Measurements from ENCODE around the gene SZT2. TPM values are rescaled to one million over a fixed set of nuclear protein-coding genes. Genes with fewer than 3 reads are reported as not detected.
"Not testable (repeated sequence)": the region's sequence is repeated elsewhere in the genome, so short reads cannot be mapped to it uniquely, and the experiment has no call there.

The SZT2 gene
- total RNA-seq, 2 experiments from 2014 or later = 27.3 to 37.6 TPM

DNA sequence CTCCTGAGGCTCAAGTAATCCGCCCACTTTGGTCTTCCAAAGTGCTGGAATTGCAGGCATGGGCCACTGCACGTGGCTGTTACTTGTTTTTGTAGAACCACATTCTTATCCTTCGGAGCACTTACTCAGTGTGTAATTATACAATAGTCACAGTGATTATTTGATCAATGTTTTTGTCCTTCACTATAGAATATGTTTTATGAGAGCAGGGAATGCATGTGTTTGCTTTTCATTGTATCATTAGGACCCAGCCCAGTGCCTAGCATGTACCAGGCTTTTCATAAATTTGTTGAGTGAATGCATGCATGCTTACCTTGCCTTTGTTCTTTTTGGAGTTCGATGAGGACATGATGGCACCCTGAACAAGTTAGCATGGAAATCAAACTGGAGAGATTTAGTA, 5.8 kb downstream of the SZT2 start:
- H3K36me3 Mint-ChIP-seq = peaks cover 6% of the 10 kb centered on the region
- CTCF ChIA-PET = no interaction called here
- no peak overlapping the region for H3K27ac Mint-ChIP-seq
- DNase-seq = no peak
- H3K9me3 Mint-ChIP-seq = no peaks in the 10 kb centered on the region
- intact Hi-C loops (cut with micrococcal nuclease) = no loop called here
- H3K4me3 Mint-ChIP-seq = no peak overlapping the region
- H3K4me1 Mint-ChIP-seq (ENCODE audit: low read depth) = peaks cover 17% of the 10 kb centered on the region
- POLR2A ChIA-PET = no interaction called here
- H3K27me3 Mint-ChIP-seq = no peaks in the 10 kb centered on the region

DNA sequence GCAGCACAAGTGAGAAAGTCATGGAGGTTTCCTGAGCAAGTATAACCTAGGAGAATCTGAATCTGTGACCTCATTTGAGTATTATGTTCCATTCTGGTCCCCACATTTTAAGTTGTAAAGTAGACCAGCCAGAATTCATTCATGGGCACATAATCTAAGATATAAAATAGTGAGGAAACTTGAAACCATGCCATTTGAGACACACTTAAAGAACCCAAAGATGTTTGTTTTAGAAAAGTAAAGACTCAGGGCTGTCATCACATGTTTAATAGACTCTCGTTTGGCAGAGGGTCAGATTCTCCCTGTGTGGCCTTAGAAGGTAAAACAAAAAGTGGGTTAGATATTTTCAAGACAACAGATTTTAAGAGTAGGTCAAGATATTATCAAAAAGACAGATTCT, 6.4 kb downstream of the SZT2 start:
- Mint-ChIP-seq H3K4me3 (no peak overlapping the region), H3K9me3 (no peaks in the 10 kb centered on the region), H3K4me1 (ENCODE audit: low read depth) (peaks cover 12% of the 10 kb centered on the region), H3K36me3 (peaks cover 6% of the 10 kb centered on the region), H3K27me3 (no peaks in the 10 kb centered on the region), H3K27ac (no peak overlapping the region)
- ChIA-PET CTCF (interaction anchor here (0.7 kb wide), 1 partner anchor 476 kb away, joined by 3 read pairs; no protein-coding TSS in a partner anchor), POLR2A (no interaction called here)
- intact Hi-C loops (cut with micrococcal nuclease) = no loop called here
- no peak for DNase-seq

DNA sequence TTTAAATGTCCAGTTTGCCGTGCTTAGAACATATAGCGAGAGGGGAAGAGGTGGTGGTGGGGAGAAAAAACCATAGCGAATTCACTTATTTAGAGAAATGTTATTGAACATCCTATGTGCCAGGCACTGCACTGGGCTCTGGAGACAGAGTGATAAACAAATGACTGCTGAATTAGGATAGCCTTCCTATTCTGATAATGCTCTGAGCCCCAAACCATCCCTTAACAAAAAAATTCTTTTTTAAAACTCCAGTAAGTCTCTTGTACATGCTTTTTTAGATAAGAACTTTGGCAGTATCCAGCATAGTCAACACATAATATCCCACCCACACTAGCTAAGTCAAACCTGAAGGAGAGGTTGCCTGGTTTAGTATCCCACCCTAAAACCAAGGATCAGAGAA, 8.5 kb downstream of the SZT2 start:
- Mint-ChIP-seq H3K9me3 (no peaks in the 10 kb centered on the region), H3K4me1 (ENCODE audit: low read depth) (peaks cover 3% of the 10 kb centered on the region), H3K27ac (no peak overlapping the region), H3K27me3 (no peaks in the 10 kb centered on the region), H3K4me3 (no peak overlapping the region), H3K36me3 (peaks cover 7% of the 10 kb centered on the region)
- DNase-seq = no peak
- ChIA-PET CTCF (no interaction called here), POLR2A (no interaction called here)
- intact Hi-C loops (cut with micrococcal nuclease) = no loop called here

DNA sequence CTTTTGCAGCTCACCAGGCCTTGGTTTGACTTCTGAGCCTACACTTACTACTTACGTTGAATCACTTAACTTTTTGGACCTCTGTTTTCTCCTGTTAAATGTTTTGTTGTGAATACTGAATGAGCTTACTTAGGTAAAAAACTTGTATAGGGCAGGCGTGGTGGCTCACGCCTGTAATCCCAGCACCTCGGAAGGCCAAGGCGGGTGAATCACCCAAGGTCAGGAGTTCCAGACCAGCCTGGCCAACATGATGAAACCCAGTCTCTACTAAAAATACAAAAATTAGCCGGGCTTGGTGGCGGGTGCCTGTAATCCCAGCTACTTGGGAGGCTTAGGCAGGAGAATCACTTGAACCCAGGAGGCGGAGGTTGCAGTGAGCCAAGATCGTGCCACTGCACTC, 10.7 kb downstream of the SZT2 start:
- intact Hi-C loops (cut with micrococcal nuclease); H3K27ac Mint-ChIP-seq; POLR2A ChIA-PET; H3K4me3 Mint-ChIP-seq; H3K4me1 Mint-ChIP-seq (ENCODE audit: low read depth); H3K9me3 Mint-ChIP-seq; DNase-seq; CTCF ChIA-PET; H3K27me3 Mint-ChIP-seq: not testable (repeated sequence)
- H3K36me3 Mint-ChIP-seq = peaks cover 20% of the 10 kb centered on the region

DNA sequence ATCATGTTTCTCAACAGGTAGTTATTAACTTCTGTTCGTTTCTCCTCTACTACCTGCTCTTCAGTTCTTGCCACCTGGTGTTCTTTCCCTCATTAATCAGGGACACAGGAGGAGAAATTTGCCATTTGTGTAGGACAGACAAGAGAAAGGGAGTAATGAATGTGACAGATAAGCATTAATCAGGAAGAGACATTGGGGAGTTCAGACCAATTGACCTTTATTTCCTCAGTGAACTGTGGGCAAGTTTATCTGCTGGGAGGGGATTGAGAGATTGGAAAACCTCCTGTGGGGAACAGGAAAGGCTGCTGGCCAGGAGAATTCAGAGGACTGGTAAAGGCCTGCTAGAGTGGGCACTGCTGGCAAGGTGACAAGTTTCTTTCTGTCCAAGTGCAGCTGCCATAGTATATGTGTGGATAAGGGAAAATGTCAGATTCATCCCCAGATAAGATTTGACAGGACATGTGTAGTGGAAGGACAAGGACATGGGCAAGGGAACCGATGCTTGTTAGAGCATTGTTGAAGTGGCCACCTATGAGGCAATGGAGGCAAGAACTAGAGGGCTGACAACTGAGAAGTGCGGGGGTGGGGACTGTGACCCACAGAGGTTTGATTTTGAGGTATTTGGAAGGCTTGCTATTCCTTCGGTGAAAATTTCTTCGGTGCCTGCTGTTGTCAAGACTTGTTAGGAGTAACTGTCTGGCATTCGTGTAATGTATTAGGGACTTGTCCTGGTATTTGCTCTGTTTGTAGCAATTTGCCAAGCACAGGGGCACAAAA, 12.6 kb downstream of the SZT2 start:
- H3K27me3 Mint-ChIP-seq = no peaks in the 10 kb centered on the region
- ChIA-PET POLR2A (no interaction called here), CTCF (interaction anchor here (0.9 kb wide), 1 partner anchor 13 kb away, joined by 3 read pairs; no protein-coding TSS in a partner anchor)
- H3K36me3 Mint-ChIP-seq = peaks cover 26% of the 10 kb centered on the region
- H3K4me1 Mint-ChIP-seq (ENCODE audit: low read depth) = peaks cover 3% of the 10 kb centered on the region
- no peak overlapping the region for H3K4me3 Mint-ChIP-seq
- DNase-seq = no peak
- H3K27ac Mint-ChIP-seq = no peak overlapping the region
- no peaks in the 10 kb centered on the region for H3K9me3 Mint-ChIP-seq
- intact Hi-C loops (cut with micrococcal nuclease) = no loop called here

DNA sequence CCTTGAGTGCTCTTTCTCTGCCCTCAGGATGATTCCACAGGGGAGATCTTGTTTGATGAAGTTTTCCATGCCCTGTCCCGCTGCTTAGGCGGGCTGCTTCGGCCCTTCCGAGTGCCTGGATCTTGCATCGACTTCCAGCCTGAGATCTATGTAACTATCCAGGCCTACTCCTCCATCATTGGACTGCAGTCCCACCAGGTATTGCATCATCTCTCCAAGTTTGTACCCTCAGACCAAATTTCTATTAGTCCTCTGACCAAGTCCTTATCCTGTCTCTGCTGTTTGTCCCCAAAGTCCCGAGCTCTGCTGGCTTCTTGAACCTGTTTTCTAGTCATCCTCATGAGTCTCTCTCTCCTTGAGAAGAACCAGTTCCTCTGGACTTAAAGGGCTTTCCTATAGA, 14.7 kb downstream of the SZT2 start:
- CTCF ChIA-PET = no interaction called here
- Mint-ChIP-seq H3K27ac (no peak overlapping the region), H3K9me3 (no peaks in the 10 kb centered on the region), H3K4me3 (no peak overlapping the region), H3K27me3 (no peaks in the 10 kb centered on the region), H3K36me3 (peaks cover 29% of the 10 kb centered on the region), H3K4me1 (ENCODE audit: low read depth) (peaks cover 3% of the 10 kb centered on the region)
- no peak for DNase-seq
- intact Hi-C loops (cut with micrococcal nuclease) = no loop called here
- POLR2A ChIA-PET = no interaction called here

DNA sequence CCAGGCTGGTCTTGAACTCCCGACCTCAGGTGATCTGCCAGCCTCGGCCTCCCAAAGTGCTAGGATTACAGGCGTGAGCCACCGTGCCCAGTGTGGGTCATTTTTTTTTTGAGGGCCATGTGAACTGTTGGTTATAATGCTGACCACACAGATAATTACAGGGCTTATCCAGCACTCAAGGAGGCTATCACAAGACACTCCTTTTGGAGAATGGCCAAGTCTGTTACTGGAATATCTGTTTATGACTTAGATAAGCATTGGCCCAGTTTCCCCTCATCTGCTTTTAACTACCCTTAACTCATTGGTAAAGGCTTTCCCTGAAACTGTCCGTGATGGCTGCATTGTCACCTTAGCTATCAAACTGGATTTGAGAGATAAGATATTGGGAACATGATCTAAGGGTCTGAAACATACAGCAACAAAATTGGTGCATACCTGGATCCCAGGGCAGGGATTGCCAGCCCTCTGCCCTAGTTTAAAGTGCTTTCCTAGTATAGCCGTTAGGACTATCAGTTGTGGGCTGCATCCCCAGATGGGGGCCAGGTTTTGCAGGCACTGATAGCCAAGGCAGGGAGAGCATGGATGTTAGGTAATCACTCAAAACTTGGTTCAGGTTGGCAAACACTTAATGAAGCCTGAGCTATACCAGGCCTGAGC, 15.6 kb downstream of the SZT2 start:
- Mint-ChIP-seq H3K4me1 (ENCODE audit: low read depth) (peaks cover under 1% of the 10 kb centered on the region), H3K36me3 (peaks cover 31% of the 10 kb centered on the region), H3K27ac (no peak overlapping the region), H3K27me3 (no peaks in the 10 kb centered on the region), H3K4me3 (no peak overlapping the region), H3K9me3 (no peaks in the 10 kb centered on the region)
- intact Hi-C loops (cut with micrococcal nuclease) = no loop called here
- CTCF ChIA-PET = interaction anchor here (0.6 kb wide), 1 partner anchor 1314 kb away, joined by 3 read pairs; no protein-coding TSS in a partner anchor
- POLR2A ChIA-PET = no interaction called here
- DNase-seq = no peak

DNA sequence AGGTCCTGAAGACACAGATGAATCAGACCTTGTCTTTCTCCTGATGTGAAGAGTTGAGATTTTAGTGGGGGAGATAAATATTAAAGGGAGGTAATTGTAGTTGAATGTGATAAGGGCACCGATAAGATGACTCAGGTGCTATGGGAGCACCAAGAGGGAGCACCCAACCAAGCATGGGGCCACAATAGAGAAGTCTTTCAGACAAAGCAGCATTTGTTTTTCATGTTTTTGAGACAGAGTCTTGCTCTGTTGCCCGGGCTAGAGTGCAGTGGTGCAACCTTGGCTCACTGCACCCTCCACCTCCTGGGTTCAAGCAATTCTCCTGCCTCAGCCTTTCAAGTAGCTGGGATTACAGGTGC, 16.2 kb downstream of the SZT2 start:
- ChIA-PET POLR2A (no interaction called here), CTCF (interaction anchor here (0.6 kb wide), 1 partner anchor 1314 kb away, joined by 3 read pairs; no protein-coding TSS in a partner anchor)
- H3K27me3 Mint-ChIP-seq = no peaks in the 10 kb centered on the region
- no peaks in the 10 kb centered on the region for H3K9me3 Mint-ChIP-seq
- no peaks in the 10 kb centered on the region for H3K4me1 Mint-ChIP-seq (ENCODE audit: low read depth)
- H3K36me3 Mint-ChIP-seq = peaks cover 31% of the 10 kb centered on the region
- no peak overlapping the region for H3K27ac Mint-ChIP-seq
- DNase-seq = no peak
- H3K4me3 Mint-ChIP-seq = no peak overlapping the region
- intact Hi-C loops (cut with micrococcal nuclease) = no loop called here

DNA sequence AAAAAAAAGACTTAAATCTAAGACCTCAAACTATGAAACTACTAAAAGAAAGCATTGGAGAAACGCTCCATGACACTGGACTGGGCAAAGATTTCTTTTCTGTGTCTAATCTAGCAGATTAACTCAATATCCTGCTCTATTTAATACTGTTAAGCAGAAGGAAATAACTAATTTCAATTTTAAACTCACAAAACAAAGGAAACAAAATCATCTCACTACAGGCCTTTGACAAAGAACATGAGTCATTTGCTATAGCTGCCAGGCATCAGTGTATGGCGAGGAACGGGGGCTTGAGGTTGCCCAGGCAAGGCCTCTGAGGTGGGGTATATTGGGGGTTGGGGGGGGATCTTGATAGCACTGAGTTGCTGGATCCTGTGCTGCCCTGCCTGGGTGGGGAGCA, 20.9 kb downstream of the SZT2 start:
- CTCF ChIA-PET = interaction anchor here (6.9 kb wide), 1 partner anchor 184 kb away, joined by 152 read pairs; no protein-coding TSS in a partner anchor
- H3K36me3 Mint-ChIP-seq = peaks cover 22% of the 10 kb centered on the region

DNA sequence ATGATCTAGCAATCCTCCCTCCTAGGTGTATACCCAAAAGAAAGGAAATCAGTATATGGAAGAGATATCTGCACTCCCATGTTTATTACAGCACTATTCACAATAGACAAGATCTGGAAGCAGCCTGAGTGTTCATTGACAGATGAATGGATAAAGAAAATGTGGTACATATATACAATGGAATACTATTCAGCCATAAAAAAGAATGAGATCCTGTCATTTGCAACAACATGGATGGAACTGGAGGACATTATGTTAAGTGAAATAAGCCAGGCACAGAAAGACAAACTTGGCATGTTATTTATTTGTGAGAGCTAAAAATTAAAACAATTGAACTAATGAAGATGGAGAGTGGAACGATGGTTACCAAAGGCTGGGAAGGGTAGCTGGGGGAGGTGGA, 23.7 kb downstream of the SZT2 start:
- H3K9me3 Mint-ChIP-seq; H3K27me3 Mint-ChIP-seq; POLR2A ChIA-PET; H3K4me3 Mint-ChIP-seq; DNase-seq; H3K27ac Mint-ChIP-seq; intact Hi-C loops (cut with micrococcal nuclease); H3K4me1 Mint-ChIP-seq (ENCODE audit: low read depth): not testable (repeated sequence)
- CTCF ChIA-PET = interaction anchor here (1.2 to 6.9 kb wide), 4 partner anchors 175 to 192 kb away, joined by 4 to 152 read pairs (median 14); no protein-coding TSS in a partner anchor
- H3K36me3 Mint-ChIP-seq = peaks cover 11% of the 10 kb centered on the region

More for the DNA sequence above, 20.9 kb downstream of the SZT2 start:
- Mint-ChIP-seq H3K4me3 (no peak overlapping the region), H3K4me1 (ENCODE audit: low read depth) (no peaks in the 10 kb centered on the region), H3K27ac (no peak overlapping the region), H3K9me3 (no peaks in the 10 kb centered on the region), H3K27me3 (no peaks in the 10 kb centered on the region)
- POLR2A ChIA-PET = no interaction called here
- DNase-seq = no peak
- intact Hi-C loops (cut with micrococcal nuclease) = no loop called here

DNA sequence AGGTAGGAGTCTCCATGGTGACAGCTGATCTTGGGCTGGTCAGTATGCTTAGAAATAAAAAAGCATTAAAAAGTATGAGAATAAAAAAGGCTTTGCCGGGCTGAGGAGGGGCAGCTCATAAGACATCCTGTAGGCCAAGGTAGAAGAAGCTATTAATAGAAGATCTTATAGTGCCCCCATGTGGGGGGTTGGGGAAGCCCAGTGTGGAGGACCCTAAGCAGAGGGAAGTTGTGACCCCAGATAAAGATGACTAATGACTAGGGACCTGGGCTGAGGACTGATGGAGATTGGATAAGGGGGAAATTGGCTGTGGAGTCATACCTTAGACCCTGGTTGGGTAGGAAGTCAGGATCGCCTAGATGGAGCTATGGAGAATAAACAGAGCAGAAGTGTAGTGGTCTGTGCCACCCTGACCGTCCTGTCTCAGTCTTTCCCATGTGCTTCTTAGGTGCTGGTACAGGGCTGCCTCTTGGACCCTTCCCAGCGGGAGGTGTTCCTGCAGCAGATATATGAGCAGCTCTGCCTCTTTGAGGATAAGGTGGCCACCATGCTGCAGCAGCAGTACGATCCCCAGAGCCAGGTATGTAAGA, 25.0 kb downstream of the SZT2 start:
- H3K36me3 Mint-ChIP-seq = peaks cover 11% of the 10 kb centered on the region
- no peaks in the 10 kb centered on the region for H3K4me1 Mint-ChIP-seq (ENCODE audit: low read depth)
- POLR2A ChIA-PET = interaction anchor here (0.6 to 1.0 kb wide), 2 partner anchors 47 to 188 kb away, joined by 3 to 4 read pairs; partner anchors contain the start of gene ELOVL1
- no peaks in the 10 kb centered on the region for H3K9me3 Mint-ChIP-seq
- H3K27me3 Mint-ChIP-seq = no peaks in the 10 kb centered on the region
- CTCF ChIA-PET = interaction anchor here (0.6 to 6.9 kb wide), 22 partner anchors 13 to 502 kb away, joined by 3 to 152 read pairs (median 4); partner anchors contain the start of genes ELOVL1, KDM4A, MED8 and SZT2
- intact Hi-C loops (cut with micrococcal nuclease) = loop anchor here (1.0 kb wide), 2 partner anchors 176 to 187 kb away; no protein-coding TSS in a partner anchor
- no peak overlapping the region for H3K4me3 Mint-ChIP-seq
- H3K27ac Mint-ChIP-seq = no peak overlapping the region
- DNase-seq = peak; percentile 65

DNA sequence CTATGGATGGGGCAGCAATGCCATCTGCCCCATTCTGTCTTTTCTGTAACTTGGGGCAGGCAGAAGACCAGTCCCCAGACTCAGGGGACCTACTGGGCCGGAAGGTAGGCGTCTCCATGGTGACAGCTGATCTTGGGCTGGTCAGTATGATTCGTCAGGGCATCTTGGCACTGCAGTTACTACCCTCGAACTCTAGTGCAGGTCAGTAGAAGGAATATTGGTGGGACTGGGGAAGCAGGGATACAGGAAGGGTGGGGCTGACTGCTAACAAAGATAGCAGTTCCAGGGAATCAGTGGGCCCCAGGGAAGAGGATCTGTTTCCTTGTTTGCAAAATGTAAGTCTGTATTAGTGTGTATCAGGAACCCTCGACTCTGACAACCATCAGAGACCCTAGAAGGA, 26.2 kb downstream of the SZT2 start:
- H3K4me1 Mint-ChIP-seq (ENCODE audit: low read depth) = no peaks in the 10 kb centered on the region
- POLR2A ChIA-PET = no interaction called here
- no peak overlapping the region for H3K27ac Mint-ChIP-seq
- CTCF ChIA-PET = interaction anchor here (6.9 kb wide), 1 partner anchor 189 kb away, joined by 152 read pairs; no protein-coding TSS in a partner anchor
- no peaks in the 10 kb centered on the region for H3K9me3 Mint-ChIP-seq
- H3K36me3 Mint-ChIP-seq = peaks cover 11% of the 10 kb centered on the region
- no peaks in the 10 kb centered on the region for H3K27me3 Mint-ChIP-seq
- H3K4me3 Mint-ChIP-seq = no peak overlapping the region
- intact Hi-C loops (cut with micrococcal nuclease) = no loop called here
- DNase-seq = no peak
